HL-60/S4 treated with retinoic acid at 250 ng/mL for 4 days and 3 days (cell line): ENCODE data around the gene YKT6.
"Not testable (repeated sequence)": the region's sequence is repeated elsewhere in the genome, so short reads cannot be mapped to it uniquely, and the experiment has no call there.

Experiments used
- in situ Hi-C: fragments of 300-500 bp; cut with MboI; formaldehyde crosslinking; loops from 2 replicates; pipeline ENCODE4 v1.7.0; 2022; ENCODE audit warnings: low sequenced_read_pairs

YKT6 gene

DNA sequence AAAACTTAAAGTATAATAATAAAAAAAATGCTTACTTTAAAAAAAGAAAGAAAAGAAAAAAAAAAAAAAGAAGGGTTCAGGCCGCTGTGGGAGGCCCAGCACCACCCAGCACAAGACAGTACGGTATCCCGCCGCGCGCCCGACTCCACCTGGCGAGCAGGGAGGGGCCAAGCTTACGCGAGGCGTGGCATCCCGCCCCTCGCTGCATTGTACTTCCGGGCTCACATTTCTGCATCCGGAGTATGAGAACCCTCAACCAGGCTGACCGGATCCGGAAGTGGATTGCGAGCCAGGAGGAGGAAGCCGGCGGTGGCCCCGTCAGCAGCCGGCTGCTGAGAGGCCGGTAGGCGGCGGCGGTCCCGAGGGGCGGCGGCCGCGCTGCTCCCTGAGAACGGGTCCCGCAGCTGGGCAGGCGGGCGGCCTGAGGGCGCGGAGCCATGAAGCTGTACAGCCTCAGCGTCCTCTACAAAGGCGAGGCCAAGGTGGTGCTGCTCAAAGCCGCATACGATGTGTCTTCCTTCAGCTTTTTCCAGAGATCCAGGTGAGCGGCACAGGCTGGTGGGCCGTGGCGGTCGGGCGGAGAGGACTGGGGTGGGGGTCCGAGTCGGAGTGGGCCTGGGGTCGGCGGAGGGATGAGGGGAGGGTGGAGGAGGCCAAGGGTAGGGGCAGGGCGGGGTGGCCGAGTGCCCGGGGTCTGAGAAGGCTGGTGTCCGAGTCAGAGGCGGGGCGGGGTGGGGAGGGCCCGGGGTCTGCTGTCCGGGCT is at the start of gene YKT6:
Gene YKT6 (plus strand): TSS at position 280 of the 763 bp plus-strand sequence. CDS start 158 bp downstream, at position 438.
- in situ Hi-C loops, result no loop called here

GRCh38 chr7:44151956-44152355 is 48.8 kb upstream of the YKT6 start:
- in situ Hi-C loops, result no loop called here

DNA sequence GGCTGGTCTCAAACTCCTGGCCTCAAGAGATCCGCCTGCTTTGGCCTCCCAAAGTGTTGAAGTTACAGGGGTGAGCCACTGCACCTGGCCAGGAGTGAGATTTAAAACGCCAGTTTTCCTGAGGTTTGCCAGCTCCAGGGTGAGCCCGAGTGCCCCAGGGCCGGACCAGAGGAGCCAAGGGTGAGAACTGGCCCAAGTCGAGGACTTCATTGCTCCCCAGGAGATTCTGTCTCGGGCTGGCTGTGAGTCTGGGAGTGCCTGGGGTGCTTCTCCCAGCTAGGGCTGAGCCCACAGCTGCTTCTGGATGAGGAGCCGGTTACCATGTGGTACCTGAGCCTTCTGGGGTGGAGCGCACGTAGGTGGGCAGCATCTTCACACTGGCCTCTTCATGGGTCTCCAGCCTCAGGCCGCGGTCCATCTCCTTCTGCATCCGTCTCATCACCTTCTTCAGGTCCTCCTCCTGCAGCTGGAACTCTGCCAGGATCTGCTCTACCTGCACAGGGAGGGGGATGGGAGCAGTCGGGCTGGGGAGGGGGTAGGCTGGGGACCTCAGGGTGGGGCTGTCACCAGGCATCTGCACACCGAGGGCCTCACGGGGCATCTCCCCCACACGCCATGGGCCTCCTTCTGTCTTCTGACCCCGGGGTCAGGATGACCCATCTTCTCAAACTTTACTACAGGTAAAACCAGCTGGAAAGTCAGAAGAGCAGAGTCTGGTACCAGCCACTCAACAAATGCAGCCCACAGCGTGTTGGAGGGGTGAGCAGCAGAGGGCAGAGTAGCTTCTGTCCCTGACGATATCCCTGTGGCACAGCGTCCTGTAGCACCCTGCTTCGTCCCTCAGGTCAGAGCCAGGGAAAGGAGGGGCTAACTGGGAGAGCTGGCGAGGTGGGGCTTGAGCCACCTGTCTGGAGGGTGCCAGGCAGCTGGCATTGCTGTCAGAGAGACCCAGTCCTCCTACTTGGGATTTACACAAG is 47.5 kb upstream of the YKT6 start:
- in situ Hi-C loops, result no loop called here

DNA sequence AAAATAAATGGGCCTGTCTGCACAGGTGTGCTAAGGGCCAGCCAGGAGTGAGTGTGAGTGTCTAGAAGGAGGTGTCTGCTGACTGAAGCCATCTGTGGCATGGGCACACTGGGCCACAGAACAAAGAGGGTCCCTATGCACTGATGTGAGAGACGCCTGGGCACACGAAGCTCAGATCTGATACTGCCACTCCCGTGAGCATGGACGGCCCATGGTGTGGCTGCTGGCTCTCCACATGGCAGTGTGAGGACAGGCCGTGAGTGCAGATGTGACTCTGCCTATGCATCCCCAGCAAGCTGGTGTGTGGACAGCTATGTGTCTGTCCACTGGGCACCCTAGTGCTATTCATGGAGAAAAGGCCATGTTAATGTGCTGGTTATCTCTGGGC is 46.8 kb upstream of the YKT6 start:
- in situ Hi-C loops, result no loop called here

- in situ Hi-C loops, result no loop called here
Measured at GRCh38 chr7:44154703-44155102, 46.1 kb upstream of the YKT6 start.

DNA sequence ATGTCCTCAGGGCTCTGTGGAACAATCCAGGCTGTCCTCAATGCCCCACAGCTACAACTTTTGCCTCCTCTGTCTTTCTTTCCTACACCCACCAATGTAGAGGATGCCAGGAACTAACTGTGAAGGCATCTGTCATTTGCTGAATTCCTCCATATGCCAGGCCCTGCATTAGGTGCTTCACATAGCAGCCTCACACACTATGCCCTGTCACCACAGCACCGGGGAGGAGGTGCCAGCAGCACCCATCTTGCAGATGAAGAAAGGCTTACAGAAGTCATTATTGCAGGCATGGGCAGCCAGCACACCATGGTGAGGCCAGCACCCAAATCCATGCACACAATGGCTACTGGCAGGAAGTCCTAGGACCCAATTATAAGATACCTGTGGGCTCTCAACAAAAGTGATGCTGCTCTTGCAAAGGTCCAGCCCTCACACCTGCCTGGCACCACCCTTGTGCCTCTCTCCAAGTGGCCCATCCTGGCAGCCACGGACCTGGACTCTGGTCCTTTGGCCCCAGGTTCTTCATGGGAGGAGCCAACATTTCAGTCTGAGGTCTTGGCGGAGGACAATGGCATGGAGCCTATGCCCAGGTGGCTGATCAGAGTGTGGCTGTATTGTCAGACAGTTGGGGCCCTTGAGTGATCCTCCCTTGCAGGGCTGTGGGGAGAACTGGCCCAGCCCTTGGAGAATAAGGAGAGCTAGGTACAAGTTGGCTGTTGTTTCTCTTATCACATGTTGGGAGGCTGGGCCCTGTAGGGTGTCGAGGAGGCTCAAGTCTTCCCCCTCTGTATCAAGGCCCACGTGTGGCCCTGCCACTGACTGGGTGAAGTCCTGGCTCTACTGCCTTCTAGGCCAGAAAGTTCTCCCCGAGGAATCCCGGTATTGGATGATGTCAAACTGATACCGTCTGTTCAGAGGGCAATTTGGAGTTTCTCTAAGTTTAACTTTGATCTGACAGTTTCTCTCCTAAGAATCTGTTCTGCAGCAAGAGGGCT is 45.3 kb upstream of the YKT6 start:
- in situ Hi-C loops, result no loop called here

DNA sequence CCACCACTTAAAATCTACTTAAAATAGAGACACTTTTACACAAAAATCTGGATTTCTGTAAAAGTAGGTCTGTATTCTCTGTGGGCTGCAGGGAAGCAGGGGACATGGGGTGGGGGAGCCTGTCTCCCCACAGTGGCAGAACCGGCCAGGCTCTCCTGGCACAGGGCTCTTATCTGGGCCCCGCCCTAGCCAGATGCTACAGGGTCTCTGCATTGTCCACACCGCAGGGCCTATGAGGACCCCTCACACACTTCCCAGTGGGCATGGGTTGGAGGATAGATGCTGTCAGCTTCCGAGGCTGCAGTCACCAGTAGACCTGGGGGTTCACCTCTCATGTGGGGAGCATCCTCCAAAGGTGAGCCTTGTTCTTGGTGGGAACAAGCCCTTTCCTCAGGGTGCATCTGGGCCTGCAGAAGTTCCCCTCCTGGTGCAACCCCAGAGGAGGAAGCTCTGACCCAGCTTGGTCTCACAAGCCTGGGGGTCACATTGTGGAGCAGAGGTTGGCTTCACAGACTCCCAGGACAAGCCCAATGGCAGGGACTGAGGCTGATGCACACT is 44.2 kb upstream of the YKT6 start:
- in situ Hi-C loops, result no loop called here

DNA sequence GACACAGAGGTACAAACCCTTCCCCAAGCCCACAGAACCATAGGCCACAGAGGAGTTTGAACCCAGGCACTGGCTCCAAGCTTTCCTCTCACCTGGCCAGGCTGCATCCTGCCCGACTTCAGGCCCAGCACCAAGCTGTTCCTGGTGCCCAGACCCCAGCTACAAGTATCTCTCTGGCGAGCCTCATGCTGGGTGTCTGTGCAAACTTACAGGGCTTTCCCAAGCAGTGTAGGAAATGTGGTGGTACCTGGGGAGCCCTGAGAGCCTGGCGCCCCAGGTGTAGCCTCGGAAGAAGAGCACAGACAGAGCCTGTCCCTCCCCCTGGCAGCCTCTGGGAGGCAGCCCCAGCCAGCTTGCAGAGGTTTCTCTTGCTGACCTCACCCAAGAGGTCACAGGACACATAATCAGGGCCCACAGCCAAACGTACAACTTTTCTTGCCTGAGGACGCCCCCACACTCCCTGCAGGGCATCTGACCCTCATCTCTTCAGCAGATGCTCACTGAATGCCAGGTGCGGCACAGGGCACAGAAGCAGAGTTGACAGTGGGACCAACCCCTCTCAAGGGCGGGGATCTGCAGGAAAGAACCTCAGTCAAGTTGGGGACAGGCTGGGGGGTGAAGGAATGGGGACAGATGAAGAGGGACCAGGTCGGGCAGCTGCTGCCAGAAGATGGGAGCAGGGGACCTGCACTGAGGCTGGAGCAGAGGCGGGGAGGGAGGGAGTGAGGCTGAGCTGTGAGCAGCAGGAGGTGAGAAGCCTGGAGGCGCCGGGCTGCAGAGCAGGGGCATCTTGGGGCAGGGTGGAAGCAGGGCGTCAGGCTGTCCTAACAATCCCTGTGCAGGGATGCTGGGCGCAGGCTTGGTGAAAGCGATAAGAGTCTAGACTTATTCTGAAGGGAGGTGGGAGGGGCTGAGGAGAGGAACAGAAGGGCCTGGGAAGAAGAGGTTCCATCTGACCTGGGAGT is 43.4 kb upstream of the YKT6 start:
- in situ Hi-C loops, result no loop called here

DNA sequence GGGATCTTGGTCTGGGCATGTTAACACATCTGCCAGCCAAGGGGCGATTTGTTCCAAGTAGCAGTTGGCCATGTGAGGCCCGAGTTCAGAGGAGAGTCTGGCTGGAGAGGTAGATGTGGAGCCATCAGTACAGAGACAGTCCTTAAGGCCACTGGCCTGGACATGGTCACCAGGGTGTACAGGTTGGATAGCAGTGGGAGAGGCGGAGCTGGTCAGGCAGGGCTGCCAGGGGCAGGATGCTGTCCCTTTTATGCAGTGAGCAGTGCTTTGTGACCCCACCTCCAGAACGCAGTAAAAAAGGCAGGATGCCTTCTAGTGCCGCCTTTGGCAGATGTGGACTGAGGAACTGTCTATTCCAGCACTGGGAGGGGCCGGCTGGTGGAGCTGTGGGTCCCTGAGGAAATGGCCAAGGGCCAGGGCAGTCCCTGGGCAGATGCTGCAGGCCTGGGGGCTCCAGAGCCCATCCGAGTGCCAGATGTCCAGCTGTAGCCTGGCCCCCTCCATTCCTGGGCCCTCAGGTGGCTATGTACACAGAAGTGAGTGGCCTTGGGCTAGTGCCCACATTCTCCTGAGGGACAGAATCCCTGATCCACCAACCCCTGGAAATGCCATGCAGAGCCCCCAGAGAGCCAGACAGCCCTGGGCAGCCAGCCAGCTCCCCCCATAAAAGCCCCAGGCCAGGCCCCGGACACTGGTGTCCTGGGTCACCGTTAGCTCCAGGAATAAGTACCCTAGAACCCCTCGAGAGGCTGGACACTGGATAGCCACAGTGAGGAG is 42.5 kb upstream of the YKT6 start:
- in situ Hi-C loops, result no loop called here

DNA sequence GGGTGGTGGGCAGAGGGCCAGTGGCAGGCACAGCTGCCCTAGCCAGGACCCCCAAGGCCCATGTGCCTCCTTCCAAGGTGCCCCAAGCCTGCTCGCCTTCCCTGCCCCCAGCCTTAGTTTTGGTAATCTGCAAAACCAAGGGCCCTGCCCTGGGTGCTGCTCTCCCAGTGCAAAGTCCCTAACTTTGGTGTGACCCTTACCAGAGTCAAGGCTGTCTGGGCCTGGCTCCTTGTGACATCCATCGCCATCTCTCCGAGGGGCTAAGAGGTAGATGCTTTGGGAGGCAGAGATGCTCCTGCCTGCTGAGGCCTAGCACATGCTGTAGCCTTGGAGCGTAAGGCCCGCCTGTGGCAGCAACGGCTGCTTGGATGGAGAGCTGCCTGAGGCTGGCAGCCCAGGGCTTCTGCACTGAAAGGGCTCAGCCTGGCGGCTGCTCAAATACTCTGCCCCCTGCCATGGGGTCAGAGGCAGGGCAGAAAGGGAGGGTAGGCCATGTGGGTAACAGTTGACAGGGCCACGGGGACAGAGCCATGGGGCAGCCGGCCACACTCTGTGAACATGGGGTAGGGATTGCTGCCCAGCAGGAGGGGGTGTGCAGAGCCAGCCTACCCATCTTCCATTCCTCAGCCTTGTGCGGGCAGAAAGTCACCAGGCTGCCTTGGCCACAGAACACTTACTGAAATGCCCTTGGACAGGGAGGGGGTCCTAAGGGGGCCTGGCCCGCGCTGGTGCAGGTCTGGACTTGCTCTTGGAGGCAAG is 41.7 kb upstream of the YKT6 start:
- in situ Hi-C loops, result no loop called here

- in situ Hi-C loops, result no loop called here
Measured at GRCh38 chr7:44159824-44160630, 40.8 kb upstream of the YKT6 start.

- in situ Hi-C loops, result no loop called here
Measured at GRCh38 chr7:44161371-44161770, 39.4 kb upstream of the YKT6 start.

GRCh38 chr7:44162179-44162578 is 38.6 kb upstream of the YKT6 start:
- in situ Hi-C loops, result no loop called here

GRCh38 chr7:44162785-44163395 is 37.9 kb upstream of the YKT6 start:
- in situ Hi-C loops, result no loop called here

DNA sequence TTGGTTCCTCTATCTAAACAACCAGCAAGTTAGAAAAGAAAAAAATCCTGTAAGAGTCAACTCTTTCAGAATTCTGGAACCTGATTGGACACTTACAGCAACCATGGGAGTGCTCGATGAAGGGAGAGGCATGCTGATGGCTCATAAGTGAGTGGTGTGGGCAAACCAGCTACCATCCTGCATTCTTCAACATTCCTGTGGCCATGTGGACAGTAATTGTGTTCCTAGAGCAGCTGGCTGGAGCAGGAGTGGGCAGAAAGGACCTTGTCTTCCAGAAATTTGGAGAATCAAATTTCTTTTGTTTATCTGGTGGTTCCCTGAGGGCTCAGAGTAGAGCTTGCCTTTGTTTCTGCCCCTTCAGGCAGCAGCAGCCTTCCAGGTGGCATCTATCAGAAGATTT is 37.2 kb upstream of the YKT6 start:
- in situ Hi-C loops, result no loop called here

- in situ Hi-C loops, result no loop called here
Measured at GRCh38 chr7:44167920-44168319, 32.9 kb upstream of the YKT6 start.

GRCh38 chr7:44171901-44172300 is 28.9 kb upstream of the YKT6 start:
- in situ Hi-C loops, result not testable (repeated sequence)
